ENCODE data around the gene GATA5.

DNA sequence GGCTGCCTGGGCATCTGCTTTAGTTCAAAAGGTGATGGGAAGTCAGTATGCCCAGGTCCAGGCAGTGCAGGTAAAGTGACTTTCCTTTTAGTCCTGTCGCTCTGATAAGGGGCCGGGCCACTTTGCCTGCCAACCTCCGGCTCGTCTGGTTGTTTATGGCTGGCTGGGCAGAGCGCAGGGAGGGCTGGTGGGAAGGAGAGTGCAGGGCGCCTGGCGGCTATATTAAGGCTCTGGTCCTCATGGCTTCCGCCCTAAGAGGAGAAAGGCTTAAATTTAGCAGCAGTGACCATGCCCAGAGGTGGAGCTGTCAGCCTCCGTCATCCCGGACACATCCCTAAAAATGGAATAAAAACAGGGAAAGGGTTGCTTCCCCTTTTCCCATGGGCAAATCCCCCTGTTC lies 14.6 kb downstream of the GATA5 start:
- TF ChIP-seq GATA3 (IDR thresholded peaks at IDR 0.05; ENCODE audit: low read depth, low read length): no peak
- TF ChIP-seq GATA2 (IDR thresholded peaks at IDR 0.05; ENCODE audit: low read depth, low read length): no peak

Measured in SH-SY5Y (cell line).